NT2/D1 (cell line): Measurements from ENCODE around the gene CHADL.

ENCODE experiments used
- SUZ12 ChIP-seq: IDR thresholded peaks from 2 replicates; pipeline ENCODE4 v1.6.1; 2011; ENCODE audit not compliant: insufficient read length, insufficient read depth; ENCODE audit errors: extremely low read depth
- YY1 ChIP-seq: IDR thresholded peaks from 2 replicates; pipeline ENCODE4 v1.6.1; 2011; ENCODE audit not compliant: insufficient read length, insufficient read depth
- ZNF274 ChIP-seq: IDR thresholded peaks from 2 replicates; pipeline ENCODE4 v1.6.1; 2011; ENCODE audit warnings: mild to moderate bottlenecking, low read depth, low read length

DNA sequence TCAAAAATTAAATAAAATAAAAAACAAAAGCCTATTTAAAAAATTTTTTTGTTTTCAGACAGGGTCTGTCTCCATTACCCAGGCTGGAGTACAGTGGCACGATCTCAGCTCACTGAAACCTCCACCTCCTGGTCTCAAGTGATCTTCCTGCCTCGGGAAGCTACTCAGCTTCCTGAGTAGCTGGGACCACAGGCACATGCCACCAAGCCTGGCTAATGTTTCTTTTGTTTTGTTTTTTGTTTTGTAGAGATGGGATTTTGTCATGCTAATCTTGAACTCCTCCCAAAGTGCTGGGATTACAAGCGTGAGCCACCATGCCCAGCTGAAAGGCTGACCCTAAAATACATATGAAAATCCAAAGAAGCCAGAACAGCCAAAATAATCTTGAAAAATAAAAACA lies 56.1 kb downstream of the CHADL start:
- TF ChIP-seq YY1 (no peak), ZNF274 (no peak), SUZ12 (no peak)
